Left hindlimb (tissue), 1 donor: ENCODE data around the gene ITGA2B.
"Not testable (repeated sequence)": the region's sequence is repeated elsewhere in the genome, so short reads cannot be mapped to it uniquely, and the experiment has no call there.

ENCODE experiments used
- DNase-seq: peaks from one replicate; pipeline ENCODE4 v3.0.0-alpha.2; 2018

The ITGA2B gene

GRCh38 chr17:44329516-44329915 is 59.9 kb downstream of the ITGA2B start:
- DNase-seq = not testable (repeated sequence)

GRCh38 chr17:44327715-44328449 is 61.6 kb downstream of the ITGA2B start:
- DNase-seq = no peak

- DNase-seq = peak; percentile 97
Observed at GRCh38 chr17:44326861-44327444, 62.5 kb downstream of the ITGA2B start.

- peak; percentile 95 for DNase-seq
Observed at GRCh38 chr17:44324571-44325275, 64.7 kb downstream of the ITGA2B start, which contains the start of gene SLC25A39. SLC25A39 (minus strand) TSS chr17:44324823; CDS start chr17:44323562, 1,261 bp downstream.

GRCh38 chr17:44324092-44324570 is 65.3 kb downstream of the ITGA2B start:
- no peak for DNase-seq

GRCh38 chr17:44323359-44324091 is 65.9 kb downstream of the ITGA2B start:
- no peak for DNase-seq

- no peak for DNase-seq
Observed at GRCh38 chr17:44322236-44322895, 67.1 kb downstream of the ITGA2B start.
